Prostate gland (tissue), 2 donors: ENCODE measurements around the gene ZNF799.

Experiments used
- POLR2AphosphoS5 ChIP-seq: sonication (generic); formaldehyde crosslinking; IDR thresholded peaks from one replicate; pipeline ENCODE4 v1.6.1; 2017; ENCODE audit warnings: antibody characterized with exemption
- TF ChIP-seq, protein P1 (sequence below), 4 experiments: fragments of 200-600 bp in 2 of 4; fragments of 450-650 bp in 2 of 4; sonication (generic) in 2 of 4; IDR thresholded peaks; 1 replicate in 3 of 4; 2 replicates in 1 of 4; pipeline ENCODE4 v1.5.1; 2016 to 2019; ENCODE audit warnings: antibody characterized with exemption in 4 of 4, mild to moderate bottlenecking in 2 of 4, moderate library complexity in 2 of 4

DNA sequence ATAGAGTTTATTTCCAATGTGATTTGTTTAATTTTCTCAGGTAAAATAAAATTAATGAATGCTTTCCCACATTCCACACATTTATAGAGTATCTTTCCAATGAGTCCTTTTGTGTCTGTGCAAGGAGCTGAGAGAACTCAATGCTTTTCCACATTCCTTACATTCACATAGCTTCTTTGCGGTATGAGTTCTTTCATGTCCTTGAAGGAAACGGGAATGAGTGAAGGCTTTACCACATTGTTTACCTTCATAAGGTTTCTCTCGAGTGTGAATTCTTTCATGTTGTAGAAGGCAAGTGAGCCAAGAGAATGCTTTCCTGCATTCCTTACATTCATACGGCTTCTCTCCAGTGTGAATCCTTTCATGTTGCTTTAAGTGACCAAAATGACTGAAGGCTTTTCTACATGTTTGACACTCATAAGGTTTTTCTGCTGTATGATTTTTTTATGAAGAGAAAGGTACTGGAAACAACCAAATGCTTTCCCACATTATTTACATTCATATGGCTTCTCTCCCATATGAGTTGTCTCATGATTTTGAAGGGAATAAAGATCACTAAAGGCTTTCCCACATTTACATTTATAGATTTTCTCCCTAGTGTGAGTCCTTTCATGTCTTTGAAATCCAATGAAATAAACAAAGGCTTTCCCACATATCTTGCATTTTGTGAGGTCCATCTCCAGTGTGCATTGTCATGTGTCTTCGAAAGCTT lies 21.2 kb downstream of the ZNF799 start:
- no peak for TF ChIP-seq POLR2AphosphoS5
- TF ChIP-seq, protein P1, sequence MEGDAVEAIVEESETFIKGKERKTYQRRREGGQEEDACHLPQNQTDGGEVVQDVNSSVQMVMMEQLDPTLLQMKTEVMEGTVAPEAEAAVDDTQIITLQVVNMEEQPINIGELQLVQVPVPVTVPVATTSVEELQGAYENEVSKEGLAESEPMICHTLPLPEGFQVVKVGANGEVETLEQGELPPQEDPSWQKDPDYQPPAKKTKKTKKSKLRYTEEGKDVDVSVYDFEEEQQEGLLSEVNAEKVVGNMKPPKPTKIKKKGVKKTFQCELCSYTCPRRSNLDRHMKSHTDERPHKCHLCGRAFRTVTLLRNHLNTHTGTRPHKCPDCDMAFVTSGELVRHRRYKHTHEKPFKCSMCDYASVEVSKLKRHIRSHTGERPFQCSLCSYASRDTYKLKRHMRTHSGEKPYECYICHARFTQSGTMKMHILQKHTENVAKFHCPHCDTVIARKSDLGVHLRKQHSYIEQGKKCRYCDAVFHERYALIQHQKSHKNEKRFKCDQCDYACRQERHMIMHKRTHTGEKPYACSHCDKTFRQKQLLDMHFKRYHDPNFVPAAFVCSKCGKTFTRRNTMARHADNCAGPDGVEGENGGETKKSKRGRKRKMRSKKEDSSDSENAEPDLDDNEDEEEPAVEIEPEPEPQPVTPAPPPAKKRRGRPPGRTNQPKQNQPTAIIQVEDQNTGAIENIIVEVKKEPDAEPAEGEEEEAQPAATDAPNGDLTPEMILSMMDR (IDR thresholded peaks at IDR 0.05) = no peak
